Measurements from ENCODE around the gene MSX1. TPM values are rescaled to one million over a fixed set of nuclear protein-coding genes. Genes with fewer than 3 reads are reported as not detected.

MSX1 gene
- polyA plus RNA-seq, 1 experiment: 1.7 TPM

DNA sequence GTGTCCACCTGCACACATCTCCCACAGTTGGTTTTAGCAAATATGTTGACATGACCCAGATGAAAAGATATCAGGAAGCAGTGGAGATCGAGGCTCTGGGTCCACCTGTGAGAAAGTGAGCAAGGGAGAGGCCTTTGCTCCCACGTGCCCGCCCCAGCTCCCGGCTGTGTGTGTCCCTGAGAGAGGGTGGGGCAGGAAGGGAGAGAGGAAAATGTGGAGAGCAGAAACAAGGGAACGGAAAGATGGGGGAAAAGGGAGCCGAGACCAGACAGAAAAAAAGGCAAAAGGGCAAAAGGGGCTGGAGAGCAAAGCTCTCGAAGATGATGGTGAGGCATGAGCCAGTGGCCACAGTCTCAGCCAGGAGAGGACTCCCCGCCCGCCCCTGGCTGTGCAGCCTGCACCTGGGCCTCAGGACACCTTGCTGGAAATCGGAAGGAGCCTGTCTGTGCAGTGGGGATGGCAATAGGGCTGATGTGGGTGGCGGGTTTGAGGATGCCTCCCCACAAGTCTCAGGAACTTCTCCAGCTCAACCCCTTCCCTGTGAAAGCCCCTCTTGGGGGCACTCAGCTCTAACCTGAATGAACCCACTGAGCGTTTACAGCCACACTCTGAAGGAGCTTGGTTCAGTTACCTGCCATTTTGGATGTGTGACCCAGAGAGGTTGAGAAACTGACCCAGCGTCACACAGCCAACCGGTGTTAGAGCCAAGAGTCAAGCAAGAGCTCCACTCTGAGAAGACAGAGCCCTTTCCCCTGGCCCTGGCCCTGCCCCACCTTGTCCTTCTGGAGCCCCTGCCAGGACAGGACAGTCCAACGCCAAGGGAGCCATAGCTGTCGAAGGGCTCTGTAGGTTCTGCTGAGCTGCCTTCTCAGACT, 20.3 kb upstream of the MSX1 start:
- TF ChIP-seq, protein P1, sequence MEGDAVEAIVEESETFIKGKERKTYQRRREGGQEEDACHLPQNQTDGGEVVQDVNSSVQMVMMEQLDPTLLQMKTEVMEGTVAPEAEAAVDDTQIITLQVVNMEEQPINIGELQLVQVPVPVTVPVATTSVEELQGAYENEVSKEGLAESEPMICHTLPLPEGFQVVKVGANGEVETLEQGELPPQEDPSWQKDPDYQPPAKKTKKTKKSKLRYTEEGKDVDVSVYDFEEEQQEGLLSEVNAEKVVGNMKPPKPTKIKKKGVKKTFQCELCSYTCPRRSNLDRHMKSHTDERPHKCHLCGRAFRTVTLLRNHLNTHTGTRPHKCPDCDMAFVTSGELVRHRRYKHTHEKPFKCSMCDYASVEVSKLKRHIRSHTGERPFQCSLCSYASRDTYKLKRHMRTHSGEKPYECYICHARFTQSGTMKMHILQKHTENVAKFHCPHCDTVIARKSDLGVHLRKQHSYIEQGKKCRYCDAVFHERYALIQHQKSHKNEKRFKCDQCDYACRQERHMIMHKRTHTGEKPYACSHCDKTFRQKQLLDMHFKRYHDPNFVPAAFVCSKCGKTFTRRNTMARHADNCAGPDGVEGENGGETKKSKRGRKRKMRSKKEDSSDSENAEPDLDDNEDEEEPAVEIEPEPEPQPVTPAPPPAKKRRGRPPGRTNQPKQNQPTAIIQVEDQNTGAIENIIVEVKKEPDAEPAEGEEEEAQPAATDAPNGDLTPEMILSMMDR (IDR thresholded peaks at IDR 0.05; ENCODE audit: low read depth, low read length): no peak
- Histone ChIP-seq H3K4me3 (ENCODE audit: low read depth, low read length) (no peak overlapping the region), H3K27me3 (ENCODE audit: control insufficient read depth, insufficient read depth, low read length) (peaks cover 23% of the 10 kb centered on the region), H3K9me3 (ENCODE audit: control insufficient read depth, insufficient read depth, low read length) (no peaks in the 10 kb centered on the region; the same call in 1 of the 2 replicates), H3K27ac (ENCODE audit: low read depth, low read length) (no peak overlapping the region)
- ChIA-PET POLR2A (no interaction called here), CTCF (no interaction called here)
- no peak for DNase-seq (ENCODE audit: low read depth, low spot score)

- peaks cover 25% of the 10 kb centered on the region for H3K27me3 ChIP-seq (ENCODE audit: control insufficient read depth, insufficient read depth, low read length)
- CTCF ChIA-PET: no interaction called here
These were observed 19.1 kb upstream of the MSX1 start for GRCh38 chr4:4840351-4840750.

DNA sequence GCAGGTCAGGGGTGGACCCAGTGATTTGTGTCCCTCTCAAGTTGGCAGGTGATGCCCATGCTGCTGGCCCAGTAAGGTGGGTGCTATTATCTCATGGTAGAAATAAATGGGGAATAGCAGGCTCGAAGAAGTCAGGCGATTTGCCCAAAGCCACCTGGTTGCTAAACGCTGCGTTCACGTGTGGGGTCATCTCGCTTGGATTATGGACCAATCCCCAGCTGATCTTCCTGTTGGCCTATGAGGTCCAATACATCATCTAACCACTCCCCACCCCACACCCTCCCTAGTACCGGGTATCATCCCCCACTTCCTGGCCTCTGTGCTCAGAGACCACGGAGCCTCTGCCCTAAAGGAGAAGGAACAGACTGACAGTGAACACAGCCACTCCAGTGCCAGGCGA, 18.3 kb upstream of the MSX1 start:
- TF ChIP-seq, protein P1 (IDR thresholded peaks at IDR 0.05; ENCODE audit: low read depth, low read length): no peak
- no peaks in the 10 kb centered on the region; the same call in 1 of the 2 replicates for H3K9me3 ChIP-seq (ENCODE audit: control insufficient read depth, insufficient read depth, low read length)

More at GRCh38 chr4:4840351-4840750, 19.1 kb upstream of the MSX1 start:
- no peaks in the 10 kb centered on the region; the same call in 1 of the 2 replicates for H3K9me3 ChIP-seq (ENCODE audit: control insufficient read depth, insufficient read depth, low read length)
- POLR2A ChIA-PET: no interaction called here
- H3K4me3 ChIP-seq (ENCODE audit: low read depth, low read length): no peak overlapping the region
- no peak for DNase-seq (ENCODE audit: low read depth, low spot score)
- H3K27ac ChIP-seq (ENCODE audit: low read depth, low read length): no peak overlapping the region
- TF ChIP-seq, protein P1 (IDR thresholded peaks at IDR 0.05; ENCODE audit: low read depth, low read length): no peak

DNA sequence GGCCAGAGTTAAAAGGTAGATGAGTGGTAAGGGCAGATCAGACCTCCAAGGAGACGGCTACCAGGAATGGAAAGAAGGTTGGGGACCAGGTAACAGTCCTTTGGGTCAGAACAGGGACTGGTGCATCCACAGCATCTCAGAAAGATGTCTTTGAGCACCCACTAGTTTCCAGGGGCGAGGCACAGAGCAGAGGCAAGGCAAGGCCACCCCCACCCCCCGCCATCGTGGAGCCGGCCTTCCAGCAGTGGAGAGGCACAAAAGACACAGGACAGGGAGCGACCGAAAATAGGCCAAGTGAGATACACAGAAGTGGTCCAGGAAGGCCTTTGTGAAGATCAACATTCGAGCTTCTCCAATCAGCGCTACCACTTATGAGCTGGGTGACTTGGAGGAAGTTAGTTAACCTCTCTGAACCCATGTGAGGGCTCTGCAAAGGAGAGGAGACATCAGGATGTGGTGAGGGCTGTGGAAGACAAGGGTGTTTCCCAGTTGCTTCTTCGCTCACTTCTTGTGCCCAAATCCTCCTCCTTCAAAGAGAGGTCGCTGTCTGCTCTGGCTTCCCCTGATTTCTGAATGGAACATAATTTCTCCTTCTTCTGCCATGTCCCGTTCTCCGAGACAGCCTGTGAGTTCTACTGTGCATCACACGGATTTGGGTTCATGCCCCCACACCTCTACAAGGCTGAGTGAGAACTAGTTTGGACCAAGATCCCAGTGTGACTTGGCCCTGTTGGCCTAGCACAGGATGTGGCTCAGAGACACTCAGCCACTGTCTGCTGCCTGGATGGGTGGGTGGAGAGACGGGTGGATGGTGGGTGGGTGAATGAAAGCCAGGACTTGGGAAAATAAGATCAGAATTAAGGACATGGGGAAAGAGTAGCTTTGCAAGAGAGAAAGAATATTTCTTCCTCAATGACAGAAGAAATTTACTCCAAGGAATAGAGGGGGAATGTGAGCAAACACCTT, 16.7 kb upstream of the MSX1 start:
- Histone ChIP-seq H3K9me3 (ENCODE audit: control insufficient read depth, insufficient read depth, low read length) (no peaks in the 10 kb centered on the region), H3K4me3 (ENCODE audit: low read depth, low read length) (no peak overlapping the region), H3K27ac (ENCODE audit: low read depth, low read length) (no peak overlapping the region), H3K27me3 (ENCODE audit: control insufficient read depth, insufficient read depth, low read length) (peaks cover 30% of the 10 kb centered on the region)
- TF ChIP-seq, protein P1 (IDR thresholded peaks at IDR 0.05; ENCODE audit: low read depth, low read length): no peak
- CTCF ChIA-PET: no interaction called here
- DNase-seq (ENCODE audit: low read depth, low spot score): no peak
- POLR2A ChIA-PET: no interaction called here

More for the DNA sequence above, 18.3 kb upstream of the MSX1 start:
- ChIA-PET POLR2A (no interaction called here), CTCF (no interaction called here)
- H3K27me3 ChIP-seq (ENCODE audit: control insufficient read depth, insufficient read depth, low read length): peaks cover 25% of the 10 kb centered on the region
- no peak overlapping the region for H3K27ac ChIP-seq (ENCODE audit: low read depth, low read length)
- H3K4me3 ChIP-seq (ENCODE audit: low read depth, low read length): no peak overlapping the region
- DNase-seq (ENCODE audit: low read depth, low spot score): no peak

Data from AG04450 (cell line).